IMR-90 (cell line): ENCODE data around the gene CTNNA2.

Experiments
- CEBPB ChIP-seq: IDR thresholded peaks from 2 replicates; pipeline ENCODE4 v1.6.1; 2012; ENCODE audit warnings: low read depth, low read length, improper control_type of control experiment
- CHD1 ChIP-seq: IDR thresholded peaks from 2 replicates; pipeline ENCODE4 v1.6.1; 2012; ENCODE audit warnings: low read depth, low read length, improper control_type of control experiment
- CTCF ChIP-seq: conservative IDR thresholded peaks from 2 replicates; pipeline ENCODE4 v1.5.1; 2012; ENCODE audit warnings: mild to moderate bottlenecking, low read depth, low read length, improper control_type of control experiment
- FOS ChIP-seq: fragments of 150-350 bp; IDR thresholded peaks from 2 replicates; pipeline ENCODE4 v1.6.1; 2016; ENCODE audit warnings: low read depth, low read length
- MAFK ChIP-seq: IDR thresholded peaks from 2 replicates; pipeline ENCODE4 v1.6.1; 2012; ENCODE audit warnings: low read depth, low read length, improper control_type of control experiment
- MAZ ChIP-seq: IDR thresholded peaks from 2 replicates; pipeline ENCODE4 v1.6.1; 2012; ENCODE audit warnings: low read depth, mild to moderate bottlenecking, low read length, improper control_type of control experiment, moderate library complexity, borderline replicate concordance
- MXI1 ChIP-seq: IDR thresholded peaks from 2 replicates; pipeline ENCODE4 v1.6.1; 2012; ENCODE audit warnings: low read depth, mild to moderate bottlenecking, low read length, moderate library complexity, borderline replicate concordance
- POLR2A ChIP-seq: IDR thresholded peaks from 2 replicates; pipeline ENCODE4 v1.6.1; 2012; ENCODE audit warnings: mild to moderate bottlenecking, low read depth, low read length
- RAD21 ChIP-seq: IDR thresholded peaks from 2 replicates; pipeline ENCODE4 v1.6.1; 2012; ENCODE audit warnings: low read length, improper control_type of control experiment
- RCOR1 ChIP-seq: IDR thresholded peaks from 2 replicates; pipeline ENCODE4 v1.6.1; 2012; ENCODE audit warnings: mild to moderate bottlenecking, low read length, improper control_type of control experiment; ENCODE audit not compliant: insufficient replicate concordance
- RFX5 ChIP-seq: IDR thresholded peaks from 2 replicates; pipeline ENCODE4 v1.8.0; 2012; ENCODE audit warnings: low read depth, mild to moderate bottlenecking, low read length, moderate library complexity
- SMC3 ChIP-seq: fragments of 150-350 bp; IDR thresholded peaks from 2 replicates; pipeline ENCODE4 v1.6.1; 2016; ENCODE audit warnings: low read depth, mild to moderate bottlenecking, antibody characterized with exemption, low read length, moderate library complexity
- TF ChIP-seq, protein P1 (sequence below): fragments of 150-350 bp; IDR thresholded peaks from 2 replicates; pipeline ENCODE4 v1.6.1; 2017; ENCODE audit warnings: mild to moderate bottlenecking, antibody characterized with exemption, low read length, low read depth
- TF ChIP-seq, protein P2 (sequence below): fragments of 150-350 bp; IDR thresholded peaks from 2 replicates; pipeline ENCODE4 v1.6.1; 2016; ENCODE audit warnings: low read depth, mild to moderate bottlenecking, low read length, moderate library complexity, borderline replicate concordance

GRCh38 chr2:80105015-80105640, 592.3 kb downstream of the CTNNA2 start:
- no peak for TF ChIP-seq SMC3
- no peak for TF ChIP-seq POLR2A
- no peak for TF ChIP-seq CTCF
- no peak for TF ChIP-seq RFX5
- no peak for TF ChIP-seq RCOR1
- TF ChIP-seq CEBPB: no peak
- TF ChIP-seq RAD21: no peak
- TF ChIP-seq FOS: peak; percentile 79
- TF ChIP-seq, protein P1, sequence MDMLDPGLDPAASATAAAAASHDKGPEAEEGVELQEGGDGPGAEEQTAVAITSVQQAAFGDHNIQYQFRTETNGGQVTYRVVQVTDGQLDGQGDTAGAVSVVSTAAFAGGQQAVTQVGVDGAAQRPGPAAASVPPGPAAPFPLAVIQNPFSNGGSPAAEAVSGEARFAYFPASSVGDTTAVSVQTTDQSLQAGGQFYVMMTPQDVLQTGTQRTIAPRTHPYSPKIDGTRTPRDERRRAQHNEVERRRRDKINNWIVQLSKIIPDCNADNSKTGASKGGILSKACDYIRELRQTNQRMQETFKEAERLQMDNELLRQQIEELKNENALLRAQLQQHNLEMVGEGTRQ: peak; percentile 88
- no peak for TF ChIP-seq MXI1
- no peak for TF ChIP-seq MAFK
- TF ChIP-seq, protein P2, sequence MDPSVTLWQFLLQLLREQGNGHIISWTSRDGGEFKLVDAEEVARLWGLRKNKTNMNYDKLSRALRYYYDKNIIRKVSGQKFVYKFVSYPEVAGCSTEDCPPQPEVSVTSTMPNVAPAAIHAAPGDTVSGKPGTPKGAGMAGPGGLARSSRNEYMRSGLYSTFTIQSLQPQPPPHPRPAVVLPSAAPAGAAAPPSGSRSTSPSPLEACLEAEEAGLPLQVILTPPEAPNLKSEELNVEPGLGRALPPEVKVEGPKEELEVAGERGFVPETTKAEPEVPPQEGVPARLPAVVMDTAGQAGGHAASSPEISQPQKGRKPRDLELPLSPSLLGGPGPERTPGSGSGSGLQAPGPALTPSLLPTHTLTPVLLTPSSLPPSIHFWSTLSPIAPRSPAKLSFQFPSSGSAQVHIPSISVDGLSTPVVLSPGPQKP: no peak
- no peak for TF ChIP-seq MAZ
- TF ChIP-seq CHD1: no peak
